ENCODE results near the gene VPS13D.

GRCh38 chr1:12506281-12507280 lies 276.8 kb downstream of the VPS13D start:
- TF ChIP-seq POLR2A (IDR thresholded peaks at IDR 0.05) (no peak), CTCF (IDR thresholded peaks at IDR 0.05) (no peak)
